ENCODE results near the gene GNG12.

GRCh38 chr1:67790201-67790692, 43.0 kb downstream of the GNG12 start:
- no peak for TF ChIP-seq POLR2A (IDR thresholded peaks at IDR 0.05)
- TF ChIP-seq CTCF (IDR thresholded peaks at IDR 0.05) = no peak
- no peak for TF ChIP-seq POLR2AphosphoS5 (IDR thresholded peaks at IDR 0.05)
- TF ChIP-seq EP300 (IDR thresholded peaks at IDR 0.05) = no peak
